OCI-LY7 (cell line): Measurements from ENCODE around the gene SMIM9.

Experiments used
- EZH2phosphoT487 ChIP-seq: fragments of 200-600 bp; sonication (generic); IDR thresholded peaks from 2 replicates; pipeline ENCODE4 v1.6.1; 2018; ENCODE audit warnings: low read depth, borderline replicate concordance, mild to moderate bottlenecking, mixed run types, antibody characterized with exemption, low read length, moderate library complexity, mixed read lengths
- TF ChIP-seq, protein P1 (sequence below): fragments of 200-600 bp; sonication (generic); conservative IDR thresholded peaks from 2 replicates; pipeline ENCODE4 v1.5.1; 2014; ENCODE audit warnings: mild to moderate bottlenecking, antibody characterized with exemption, low read length, moderate library complexity, mixed read lengths

GRCh38 chrX:154776753-154777152, 57.7 kb downstream of the SMIM9 start:
- TF ChIP-seq, protein P1, sequence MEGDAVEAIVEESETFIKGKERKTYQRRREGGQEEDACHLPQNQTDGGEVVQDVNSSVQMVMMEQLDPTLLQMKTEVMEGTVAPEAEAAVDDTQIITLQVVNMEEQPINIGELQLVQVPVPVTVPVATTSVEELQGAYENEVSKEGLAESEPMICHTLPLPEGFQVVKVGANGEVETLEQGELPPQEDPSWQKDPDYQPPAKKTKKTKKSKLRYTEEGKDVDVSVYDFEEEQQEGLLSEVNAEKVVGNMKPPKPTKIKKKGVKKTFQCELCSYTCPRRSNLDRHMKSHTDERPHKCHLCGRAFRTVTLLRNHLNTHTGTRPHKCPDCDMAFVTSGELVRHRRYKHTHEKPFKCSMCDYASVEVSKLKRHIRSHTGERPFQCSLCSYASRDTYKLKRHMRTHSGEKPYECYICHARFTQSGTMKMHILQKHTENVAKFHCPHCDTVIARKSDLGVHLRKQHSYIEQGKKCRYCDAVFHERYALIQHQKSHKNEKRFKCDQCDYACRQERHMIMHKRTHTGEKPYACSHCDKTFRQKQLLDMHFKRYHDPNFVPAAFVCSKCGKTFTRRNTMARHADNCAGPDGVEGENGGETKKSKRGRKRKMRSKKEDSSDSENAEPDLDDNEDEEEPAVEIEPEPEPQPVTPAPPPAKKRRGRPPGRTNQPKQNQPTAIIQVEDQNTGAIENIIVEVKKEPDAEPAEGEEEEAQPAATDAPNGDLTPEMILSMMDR: no peak
- TF ChIP-seq EZH2phosphoT487: no peak
